Measurements from ENCODE around the gene ST8SIA5.

The ST8SIA5 gene

DNA sequence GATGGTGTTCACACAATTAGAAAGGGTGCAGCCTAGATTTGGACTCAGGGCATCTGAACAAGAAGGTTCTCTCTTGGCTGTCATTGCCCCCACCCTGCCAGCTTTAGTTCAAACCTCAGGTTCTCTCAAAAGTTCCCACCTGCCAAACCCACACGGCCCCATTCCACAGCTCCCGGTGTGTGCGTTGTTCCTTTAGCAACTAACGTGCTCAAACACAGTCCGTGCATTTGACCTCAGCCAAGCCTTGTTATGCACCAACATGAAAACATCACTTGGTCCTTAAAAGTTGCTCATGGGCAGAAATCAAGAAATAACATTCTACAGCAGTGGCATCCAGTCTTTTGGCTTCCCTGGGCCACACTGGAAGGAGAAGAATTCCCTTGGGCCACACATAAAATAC lies 131.8 kb downstream of the ST8SIA5 start:
- no peak for DNase-seq (ENCODE audit: low read depth)

DNA sequence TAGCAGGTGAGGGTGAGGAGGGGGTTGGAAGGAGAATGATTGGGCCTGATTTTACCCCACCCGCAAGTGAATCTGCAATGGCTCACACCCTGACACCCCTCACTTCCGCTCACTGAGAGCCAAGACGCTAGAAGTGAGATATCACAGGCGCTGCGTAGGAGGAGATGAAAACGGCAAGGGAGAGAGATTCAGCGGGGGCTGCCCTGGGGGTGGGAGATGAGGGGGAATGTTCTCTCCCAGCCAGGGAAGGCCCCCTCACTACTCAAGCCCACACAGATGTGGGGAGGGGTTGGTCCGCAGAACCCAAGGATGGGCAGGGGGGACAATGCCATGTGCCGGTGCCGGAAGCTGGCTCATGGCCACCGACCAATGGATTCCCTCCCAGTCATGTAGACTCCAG lies 132.7 kb downstream of the ST8SIA5 start:
- DNase-seq (ENCODE audit: low read depth) = no peak

DNA sequence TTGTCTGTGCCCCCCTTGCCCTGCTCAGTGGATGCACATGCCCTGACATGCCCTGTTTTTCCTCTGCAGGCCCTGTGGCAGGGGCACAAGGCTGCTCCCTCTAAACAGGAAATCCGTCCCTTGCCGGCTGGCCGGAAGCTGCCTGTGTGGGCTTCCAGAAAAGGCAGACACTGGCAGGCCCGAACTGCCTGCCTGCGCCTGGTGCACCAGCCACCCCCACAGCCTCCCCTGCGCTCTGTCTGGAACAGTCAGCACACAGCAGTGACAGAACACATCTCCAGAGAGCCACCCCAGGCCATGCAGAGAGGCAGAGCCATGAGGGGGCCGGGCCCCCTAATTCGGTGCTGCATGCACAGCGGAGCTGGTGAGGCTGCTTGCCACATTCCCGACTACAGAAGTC lies 133.3 kb downstream of the ST8SIA5 start:
- DNase-seq (ENCODE audit: low read depth) = no peak

DNA sequence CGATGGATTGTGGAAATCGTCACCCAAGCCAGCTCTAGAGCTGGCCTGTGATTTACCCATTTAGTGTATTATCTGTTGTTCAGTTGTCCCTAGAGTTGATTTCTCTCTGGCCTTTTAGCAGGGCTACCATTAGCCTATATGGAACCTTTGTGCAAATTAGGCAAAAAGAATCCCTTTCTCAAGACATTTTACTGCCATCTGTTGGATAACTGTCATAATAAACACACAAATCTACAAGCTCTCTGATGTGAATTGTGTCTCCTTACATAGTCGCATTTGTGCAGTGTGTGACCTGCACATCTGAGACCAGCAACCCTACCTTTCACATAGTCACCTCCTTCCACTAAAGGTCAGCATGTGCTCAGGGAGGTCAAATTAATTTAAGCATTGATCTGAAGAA lies 133.9 kb downstream of the ST8SIA5 start:
- no peak for DNase-seq (ENCODE audit: low read depth)

DNA sequence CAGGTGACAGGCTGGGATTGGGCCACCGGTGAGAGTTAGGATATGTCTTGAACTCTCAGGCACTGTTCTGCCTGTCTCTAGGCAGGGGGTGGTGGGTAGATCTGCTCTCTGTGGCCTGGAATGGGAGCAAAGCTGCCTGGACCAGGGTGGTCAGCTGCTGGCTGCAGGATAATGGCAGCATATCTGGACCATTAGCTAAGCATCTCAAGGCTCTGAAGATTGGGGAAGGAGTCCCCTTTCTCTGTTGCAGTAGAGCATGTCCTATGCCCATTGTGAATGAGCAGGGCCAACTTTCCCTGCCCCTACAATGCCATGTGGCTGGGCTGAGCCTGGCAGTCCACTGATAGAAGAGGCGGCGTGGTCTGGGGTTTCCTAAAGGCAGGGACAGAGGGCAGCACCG lies 134.4 kb downstream of the ST8SIA5 start:
- DNase-seq (ENCODE audit: low read depth) = no peak

DNA sequence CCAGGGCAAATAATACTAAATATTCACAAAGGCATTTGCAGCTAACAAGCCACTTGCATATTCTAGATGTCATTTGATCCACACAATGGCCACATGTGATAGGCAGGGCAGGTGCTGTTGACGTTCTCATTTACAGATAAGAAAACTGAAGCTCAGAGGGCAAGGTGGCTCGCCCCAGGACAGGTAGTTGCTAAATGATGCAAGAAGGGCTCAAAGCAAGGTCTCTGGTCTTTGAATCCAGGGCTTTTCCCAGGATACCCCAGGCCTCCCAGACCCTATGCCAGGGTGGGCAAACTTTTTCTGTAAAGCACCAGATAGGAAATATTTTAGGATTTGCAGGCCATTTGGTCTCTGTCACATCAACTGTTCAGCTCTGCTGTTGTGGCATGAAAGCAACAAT lies 135.0 kb downstream of the ST8SIA5 start:
- no peak for DNase-seq (ENCODE audit: low read depth)

DNA sequence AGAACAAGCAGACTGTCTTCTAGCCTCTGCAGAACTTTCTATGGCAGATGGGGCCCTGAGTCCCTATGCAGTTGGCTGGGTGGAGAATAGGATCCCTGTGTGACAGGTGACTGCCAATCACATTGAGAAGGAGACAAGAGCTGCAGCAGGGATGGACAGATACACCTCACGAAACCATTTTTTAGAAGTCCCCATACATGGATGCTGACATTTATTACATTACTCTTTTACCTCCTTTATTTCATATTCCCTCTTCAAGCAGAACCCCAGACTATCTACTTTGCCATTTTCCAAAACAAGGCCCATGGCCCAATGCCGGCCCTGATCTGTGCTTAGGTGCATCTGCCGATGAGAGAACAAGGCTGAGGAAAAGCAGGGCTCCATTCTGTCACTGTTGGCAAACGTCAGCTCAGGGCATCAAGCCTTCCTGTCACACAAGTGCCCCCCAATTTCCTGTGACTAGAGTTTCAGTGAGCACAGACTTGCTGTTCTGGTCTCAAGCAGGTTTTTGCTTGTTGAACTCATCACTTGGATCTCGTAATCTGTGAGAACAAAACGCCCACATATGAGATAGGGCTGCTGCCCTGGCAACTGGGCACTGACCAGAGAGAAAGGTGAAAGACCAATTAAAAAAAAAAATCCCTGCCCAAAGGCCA lies 135.6 kb downstream of the ST8SIA5 start:
- no peak for DNase-seq (ENCODE audit: low read depth)

DNA sequence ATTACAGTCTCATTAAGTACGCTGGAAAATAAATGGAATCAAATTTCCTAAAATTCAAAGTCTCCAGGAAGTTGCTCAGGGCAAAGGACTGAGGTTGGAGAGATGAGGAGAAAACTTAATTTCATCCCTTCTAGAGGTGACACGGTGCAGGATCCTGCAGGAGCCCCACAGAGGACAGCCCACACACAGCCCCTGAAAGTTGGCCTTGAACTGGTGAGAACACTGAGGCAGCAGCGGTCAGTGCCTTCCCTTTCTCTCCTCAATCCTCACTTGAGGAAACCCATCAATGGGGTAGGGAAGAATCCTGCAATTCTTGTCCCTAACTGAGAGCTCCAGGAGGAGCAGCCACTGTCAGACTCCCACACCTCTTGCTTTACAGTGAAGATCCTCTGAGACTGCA lies 137.3 kb downstream of the ST8SIA5 start:
- no peak for DNase-seq (ENCODE audit: low read depth)

Measured in non-pigmented ciliary epithelial cell (primary cell).